Esophagus squamous epithelium (tissue), 4 donors: ENCODE results near the gene FGF5.

Source experiments
- CTCF ChIP-seq, 6 experiments: fragments of 450-650 bp in 4 of 6; fragments of 200-600 bp in 2 of 6; sonication (generic) in 2 of 6; IDR thresholded peaks; one replicate each; pipeline ENCODE4 v1.5.1; 2016 to 2019; ENCODE audit warnings: antibody characterized with exemption in 6 of 6, mild to moderate bottlenecking in 4 of 6, moderate library complexity in 4 of 6
- POLR2A ChIP-seq, 4 donors: fragments of 450-650 bp; IDR thresholded peaks; one replicate each; pipeline ENCODE4 v1.6.1; 2017; ENCODE audit warnings: antibody characterized with exemption in 4 of 4, mild to moderate bottlenecking in 4 of 4, moderate library complexity in 3 of 4

GRCh38 chr4:80239480-80240150 lies 26.8 kb upstream of the FGF5 start:
- TF ChIP-seq CTCF (IDR thresholded peaks at IDR 0.05), result no peak
- TF ChIP-seq POLR2A (IDR thresholded peaks at IDR 0.05), result no peak
